Hindlimb muscle (tissue), 1 donor: Measurements from ENCODE around the gene CST9L. TPM values are rescaled to one million over a fixed set of nuclear protein-coding genes. Genes with fewer than 3 reads are reported as not detected.

Experiments used
- DNase-seq: peaks from one replicate; pipeline ENCODE4 v3.0.0-alpha.2; 2013
- polyA plus RNA-seq: library from polyadenylated mRNA; unstranded; fragments of 120-200 nt; gene quantifications from one replicate; pipeline ENCODE4 v1.2.1, GENCODE V29; 2013; ENCODE audit not compliant: insufficient read length

Gene CST9L
- polyA plus RNA-seq, 1 donor = not detected

DNA sequence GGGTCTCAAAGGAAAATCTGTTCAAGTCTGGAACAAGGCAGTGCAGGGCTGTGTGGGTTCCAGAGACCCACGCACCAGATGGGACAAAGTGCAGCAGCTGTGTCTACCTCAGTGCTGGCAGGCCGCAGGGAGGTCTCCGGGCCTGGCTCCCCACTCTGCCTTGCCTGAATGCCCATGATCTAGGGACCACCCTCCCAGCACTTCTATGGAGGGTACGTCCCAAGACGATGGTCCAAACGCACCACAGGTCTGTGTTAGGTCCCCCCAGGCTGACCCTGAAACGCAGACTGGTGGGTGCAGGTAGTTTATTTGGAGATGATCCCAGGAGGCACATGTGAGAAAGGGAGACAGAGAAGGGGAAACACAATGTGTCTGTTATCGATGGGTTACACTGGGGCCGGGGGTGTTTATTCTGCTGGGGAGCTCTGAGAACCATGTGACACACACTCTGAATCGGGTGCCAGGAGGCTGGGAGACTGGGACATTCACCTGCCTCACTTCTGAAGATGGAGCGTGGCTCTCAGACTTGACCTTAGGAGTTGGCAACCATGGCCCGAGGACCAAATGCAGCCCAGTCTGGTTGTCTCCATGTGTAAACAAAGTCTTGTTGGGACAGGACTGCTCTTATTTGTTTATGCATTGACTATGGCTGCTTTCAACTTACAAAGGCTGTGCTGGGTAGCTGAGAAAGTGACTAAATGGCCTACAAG, 21.7 kb downstream of the CST9L start:
- no peak for DNase-seq

- no peak for DNase-seq
These were observed 24.2 kb downstream of the CST9L start for GRCh38 chr20:23544133-23544532.

DNA sequence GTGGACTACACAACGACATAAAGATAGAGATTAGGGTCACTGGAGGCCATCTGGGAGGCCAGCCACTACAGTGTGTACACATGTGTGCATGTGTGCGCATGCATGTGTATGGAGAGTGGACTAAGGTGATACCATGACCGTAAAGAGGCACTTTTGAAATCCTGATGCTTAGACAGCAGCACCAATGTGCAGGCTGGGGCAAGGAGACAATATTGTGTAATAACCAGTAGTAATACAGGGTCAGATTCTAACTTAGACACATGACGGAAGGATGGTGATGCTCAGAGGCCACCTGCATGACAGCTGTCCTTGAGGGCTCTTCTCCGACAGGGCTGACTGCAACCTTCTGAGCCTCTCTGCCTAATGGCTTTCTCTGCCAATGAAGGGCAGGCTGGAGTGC, 25.5 kb downstream of the CST9L start:
- no peak for DNase-seq

DNA sequence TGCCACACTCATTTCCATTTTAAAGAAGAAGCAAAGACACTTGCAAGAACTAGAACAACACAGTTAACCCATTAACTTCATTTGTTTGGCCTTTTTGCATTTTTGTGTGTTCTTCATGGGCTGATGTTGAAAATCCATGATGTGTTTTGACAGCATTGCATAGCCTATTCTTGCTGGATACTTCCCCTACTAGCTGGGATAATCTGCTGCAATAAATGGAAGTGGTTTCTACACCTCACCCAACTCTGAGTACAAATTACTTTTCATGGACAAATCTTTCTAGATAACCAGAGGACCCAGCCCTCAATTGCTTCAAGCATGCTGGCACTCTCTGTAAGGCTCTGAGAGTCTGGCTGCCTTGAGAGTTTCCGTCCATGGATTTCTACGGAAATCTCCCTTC, 26.5 kb downstream of the CST9L start:
- no peak for DNase-seq

GRCh38 chr20:23541330-23541729, 27.0 kb downstream of the CST9L start:
- no peak for DNase-seq

GRCh38 chr20:23540624-23541023, 27.7 kb downstream of the CST9L start:
- DNase-seq = no peak

- no peak for DNase-seq
These were observed 31.3 kb downstream of the CST9L start for GRCh38 chr20:23537030-23537429.

DNA sequence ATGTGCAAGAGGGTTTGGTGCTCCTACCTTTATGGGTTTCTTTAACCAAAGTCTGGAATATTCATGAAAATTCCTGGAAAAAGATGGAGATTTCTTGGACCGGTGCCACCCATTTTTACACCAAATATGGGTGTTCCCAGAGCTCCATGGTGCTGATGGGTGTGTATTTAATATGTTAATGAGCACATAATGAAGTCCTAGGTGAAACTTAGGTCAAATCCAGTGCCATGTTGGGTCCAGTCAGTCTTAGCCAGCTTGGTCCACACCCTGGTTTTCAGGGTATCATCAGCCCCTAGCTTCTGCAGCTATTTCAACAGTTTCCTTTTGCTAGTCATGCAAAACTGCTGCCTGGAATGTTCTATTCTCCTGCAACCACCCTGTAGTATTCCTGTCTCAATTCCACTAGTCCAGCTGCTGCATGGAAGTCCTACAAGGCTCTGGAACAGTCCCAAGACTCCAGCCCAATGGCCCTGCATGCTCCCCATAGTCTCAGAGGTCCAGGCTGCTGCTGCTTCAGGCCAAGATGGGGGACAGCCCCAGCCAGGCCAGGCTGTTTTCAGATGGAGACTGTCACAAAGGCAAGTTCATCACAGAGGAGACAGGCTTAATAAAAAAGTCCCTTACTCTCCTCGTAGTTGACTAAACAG, 31.8 kb downstream of the CST9L start:
- peak; percentile 19 for DNase-seq

DNA sequence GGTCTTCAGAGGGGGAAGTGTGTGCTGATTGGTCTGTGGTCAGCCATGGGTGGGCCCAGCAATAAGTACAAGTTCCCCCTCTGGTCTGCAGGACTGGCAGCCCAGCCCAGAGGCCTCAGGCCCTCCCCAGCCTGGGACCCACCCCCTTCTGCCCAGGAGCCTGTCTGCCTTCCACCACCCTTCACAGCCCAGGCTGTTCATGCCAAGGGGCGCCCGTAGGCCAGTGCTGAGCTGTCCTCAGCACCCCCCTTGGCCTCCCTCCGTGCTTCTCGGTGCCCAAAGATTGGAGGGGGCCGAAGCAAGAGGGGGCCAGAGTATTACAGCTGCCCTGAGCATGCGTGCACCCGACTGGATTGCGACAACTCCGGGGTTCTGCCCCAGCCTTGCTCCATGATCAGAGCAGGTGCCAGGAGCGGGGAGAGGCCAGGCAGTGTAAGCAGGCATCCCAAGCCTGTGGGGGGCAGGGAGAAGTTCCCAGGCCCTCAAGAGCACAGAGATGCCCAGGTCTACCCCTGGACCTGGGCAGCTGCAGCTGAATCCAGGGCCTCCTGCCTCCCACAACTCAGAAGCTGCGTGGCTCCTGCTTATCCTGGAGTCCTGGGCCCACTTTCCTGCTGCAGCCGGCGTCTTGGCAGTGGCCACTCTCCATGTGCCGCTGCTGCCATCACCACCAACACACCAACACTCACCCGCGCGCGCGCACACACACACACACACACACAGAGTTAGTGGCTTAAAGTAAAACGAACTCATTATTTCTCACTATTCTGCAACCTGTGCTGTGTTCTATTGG, 33.3 kb downstream of the CST9L start:
- DNase-seq = no peak

GRCh38 chr20:23533161-23533560, 35.1 kb downstream of the CST9L start:
- DNase-seq = no peak

- DNase-seq = no peak
These were observed 35.8 kb downstream of the CST9L start for GRCh38 chr20:23532533-23532932.

DNA sequence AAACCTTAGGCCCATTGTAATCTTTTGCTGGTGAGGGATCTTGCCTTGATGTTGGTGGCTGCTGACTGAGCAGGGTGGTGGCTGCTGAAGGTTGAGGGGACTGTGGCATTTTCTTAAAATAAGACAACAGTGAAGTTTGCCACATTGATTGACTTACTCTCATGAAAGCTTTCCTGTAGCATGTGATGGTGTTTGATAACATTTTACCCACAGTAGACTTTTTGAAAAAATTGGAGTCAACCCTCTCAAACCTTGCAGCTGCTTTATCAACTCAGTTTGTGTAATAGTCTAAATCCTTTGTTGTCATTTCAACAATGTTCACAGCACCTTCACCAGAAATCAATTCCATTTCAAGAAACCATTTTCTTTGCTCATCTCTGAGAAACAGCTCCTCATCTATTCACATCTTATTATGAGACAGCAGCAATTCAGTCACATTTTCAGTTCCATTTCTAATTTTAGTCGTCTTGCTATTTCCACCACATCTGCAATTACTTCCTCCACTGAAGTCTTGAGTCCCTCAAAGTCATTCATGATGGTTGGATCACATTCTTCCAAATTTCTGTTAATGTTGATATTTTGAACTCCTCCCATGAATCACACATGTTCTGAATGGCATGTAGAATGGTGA, 37.2 kb downstream of the CST9L start:
- no peak for DNase-seq

- no peak for DNase-seq
These were observed 39.3 kb downstream of the CST9L start for GRCh38 chr20:23528867-23529431.

DNA sequence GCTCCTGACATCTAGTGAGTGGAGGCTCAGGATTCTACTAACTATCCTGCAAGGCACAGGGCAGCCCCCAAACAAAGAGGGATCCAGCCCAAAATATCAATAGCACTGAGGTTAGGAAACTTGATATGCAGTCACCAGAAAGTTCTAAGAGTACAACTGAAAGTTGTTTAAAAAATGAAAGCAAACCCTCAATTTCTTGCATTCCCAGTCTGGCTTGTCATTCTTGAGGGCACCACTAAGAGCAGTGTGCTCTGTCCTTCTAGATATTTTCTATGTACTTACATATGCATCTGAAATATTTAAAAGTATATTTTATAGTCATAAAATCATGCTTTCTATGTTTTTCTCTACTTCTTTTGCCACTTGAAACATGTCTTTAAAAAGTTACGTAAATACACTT, 41.4 kb downstream of the CST9L start:
- DNase-seq = no peak

GRCh38 chr20:23524146-23524545, 44.1 kb downstream of the CST9L start:
- no peak for DNase-seq

DNA sequence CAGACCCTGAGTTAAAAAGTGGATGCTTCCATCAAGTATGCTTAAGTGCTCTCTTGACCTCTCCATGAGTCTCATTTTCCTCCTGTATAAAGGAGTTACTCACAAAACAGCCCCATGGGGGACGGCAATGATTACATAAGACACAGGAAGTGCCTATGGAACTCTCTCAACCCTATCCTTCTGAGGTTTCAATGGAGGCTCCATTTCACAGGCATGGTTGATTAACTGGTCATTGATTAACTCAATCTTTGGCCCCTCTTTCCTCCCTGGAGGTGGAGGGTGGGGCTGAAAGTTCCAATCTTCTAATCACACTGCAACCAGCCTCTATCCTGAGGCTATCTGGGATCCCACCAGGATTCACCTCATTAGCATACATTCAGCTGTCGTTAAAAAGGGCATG, 48.1 kb downstream of the CST9L start:
- DNase-seq = no peak

DNA sequence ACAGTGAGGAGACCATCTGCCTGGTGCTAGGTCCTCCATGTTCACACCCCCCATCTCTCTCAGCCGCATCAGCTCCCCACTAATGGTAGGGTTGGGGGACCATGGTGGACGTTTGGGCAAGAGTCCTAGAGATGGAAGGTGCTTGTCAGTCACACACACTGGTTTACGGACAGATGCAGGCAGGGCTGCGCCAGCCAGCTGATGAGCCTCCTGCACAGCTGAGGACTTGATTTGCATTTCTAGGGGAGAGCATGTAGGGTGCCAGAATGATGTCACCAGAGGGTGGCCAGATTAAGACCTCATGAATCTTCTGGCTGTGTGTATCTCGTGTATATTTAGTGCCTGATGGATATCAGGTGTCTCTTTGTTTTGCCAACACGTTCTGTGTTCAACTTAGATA, 48.7 kb downstream of the CST9L start:
- no peak for DNase-seq

DNA sequence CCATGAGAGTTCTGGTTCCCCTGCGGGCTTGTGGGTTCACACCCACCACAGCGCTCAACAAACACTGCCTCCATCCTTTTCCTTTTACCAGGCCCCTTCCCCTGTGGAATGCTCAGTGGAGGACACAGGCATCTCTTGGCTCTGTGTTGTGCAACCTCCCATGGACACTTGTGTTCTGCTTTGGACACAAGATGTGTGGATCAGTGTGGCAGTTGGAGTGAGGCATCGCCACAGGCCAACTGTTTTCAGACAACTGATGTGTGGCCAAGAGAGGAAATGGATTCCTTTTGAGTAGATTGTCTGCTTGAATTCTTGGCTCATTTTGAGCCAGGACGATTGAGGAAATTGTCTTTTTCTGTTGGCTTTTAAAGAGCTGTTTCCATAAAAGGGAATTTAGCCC, 50.6 kb downstream of the CST9L start:
- DNase-seq = no peak

DNA sequence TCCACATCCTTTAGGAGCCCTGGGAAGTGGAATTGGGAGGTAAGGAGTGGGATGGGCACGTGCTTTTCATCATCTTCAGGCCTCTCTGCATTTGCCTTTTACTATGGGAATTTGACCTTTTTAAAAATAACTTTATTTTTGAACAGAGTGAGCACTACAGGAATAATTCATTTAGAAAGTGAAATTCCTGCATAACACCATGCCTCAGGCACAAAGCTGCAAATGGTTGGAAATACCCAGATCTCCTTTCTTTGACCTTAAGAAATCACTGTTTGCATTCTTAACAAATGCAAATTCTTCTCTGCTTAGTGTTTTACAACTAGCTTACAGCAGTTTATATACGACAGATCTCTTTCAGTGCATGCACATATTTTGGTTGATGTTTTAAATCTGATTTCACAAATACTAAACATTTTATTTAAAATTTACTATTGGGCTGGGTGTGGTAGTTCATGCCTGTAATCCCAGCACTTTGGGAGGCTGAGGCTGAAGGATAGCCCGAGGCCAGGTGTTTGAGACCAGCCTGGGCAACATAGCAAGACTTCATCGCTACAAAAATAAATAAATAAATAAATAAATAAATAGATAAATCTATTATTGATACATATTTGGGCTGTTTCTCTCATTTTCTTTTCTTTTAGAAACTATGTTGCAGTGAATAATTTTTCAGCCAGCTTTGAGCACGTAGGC, 52.9 kb downstream of the CST9L start:
- DNase-seq = no peak

GRCh38 chr20:23514848-23515247, 53.4 kb downstream of the CST9L start:
- no peak for DNase-seq
